DOHH2 (cell line): Measurements from ENCODE around the gene ADM5.
A peak's percentile ranks its signal among the peaks of the same experiment; 100 is the strongest.
"Not testable (repeated sequence)": the region's sequence is repeated elsewhere in the genome, so short reads cannot be mapped to it uniquely, and the experiment has no call there.

Experiments
- H3F3A ChIP-seq: fragments of 200-600 bp; sonication (generic), shearing (Covaris generic); 2 replicates; pipeline ENCODE4 v1.6.0; 2016; ENCODE audit warnings: antibody characterized with exemption, mild to moderate bottlenecking; ENCODE audit not compliant: control insufficient read depth, insufficient read depth
- H3K27ac ChIP-seq: fragments of 200-600 bp; sonication (generic); 2 replicates; pipeline ENCODE4 v1.5.1; 2014; ENCODE audit warnings: low read depth, mild to moderate bottlenecking, low read length, moderate library complexity
- H3K27me3 ChIP-seq: fragments of 200-600 bp; sonication (generic); 2 replicates; pipeline ENCODE4 v1.6.1; 2014; ENCODE audit warnings: mild to moderate bottlenecking, low read length, mixed read lengths; ENCODE audit not compliant: control insufficient read depth
- H3K36me3 ChIP-seq: fragments of 200-600 bp; sonication (generic); 2 replicates; pipeline ENCODE4 v1.6.1; 2014; ENCODE audit warnings: mild to moderate bottlenecking, low read length, moderate library complexity, mixed read lengths; ENCODE audit not compliant: control insufficient read depth
- H3K4me1 ChIP-seq: fragments of 200-600 bp; sonication (generic); 2 replicates; pipeline ENCODE4 v1.6.1; 2014; ENCODE audit warnings: mild to moderate bottlenecking, low read length, mixed read lengths; ENCODE audit not compliant: control insufficient read depth
- H3K4me2 ChIP-seq: fragments of 200-600 bp; sonication (generic); 2 replicates; pipeline ENCODE4 v1.6.0; 2014; ENCODE audit warnings: mild to moderate bottlenecking, low read length, moderate library complexity
- H3K4me3 ChIP-seq: fragments of 200-600 bp; sonication (generic); 2 replicates; pipeline ENCODE4 v1.5.1; 2014; ENCODE audit warnings: mild to moderate bottlenecking, low read length, mixed read lengths
- H3K79me2 ChIP-seq: fragments of 200-600 bp; sonication (generic); 2 replicates; pipeline ENCODE4 v1.6.1; 2014; ENCODE audit warnings: mild to moderate bottlenecking, low read length, mixed read lengths; ENCODE audit not compliant: control insufficient read depth
- H3K9me2 ChIP-seq: fragments of 200-600 bp; sonication (generic); replicated peaks from 2 replicates; pipeline ENCODE4 v1.6.1; 2014; ENCODE audit warnings: mild to moderate bottlenecking, low read length, mixed read lengths; ENCODE audit not compliant: control insufficient read depth
- H3K9me3 ChIP-seq: fragments of 200-600 bp; sonication (generic); 2 replicates; pipeline ENCODE4 v1.6.1; 2014; ENCODE audit warnings: antibody characterized with exemption, low read length, mixed read lengths; ENCODE audit not compliant: control insufficient read depth, insufficient read depth
- H4K20me1 ChIP-seq: fragments of 200-600 bp; sonication (generic); 2 replicates; pipeline ENCODE4 v1.6.0; 2014; ENCODE audit warnings: low read depth, mild to moderate bottlenecking, antibody characterized with exemption, low read length, moderate library complexity; ENCODE audit not compliant: control insufficient read depth, insufficient read depth
- EZH2phosphoT487 ChIP-seq: fragments of 200-600 bp; sonication (generic); IDR thresholded peaks from 2 replicates; pipeline ENCODE4 v1.6.1; 2017; ENCODE audit warnings: borderline replicate concordance, mild to moderate bottlenecking, antibody characterized with exemption, low read length, moderate library complexity, mixed read lengths
- TF ChIP-seq, protein P1 (sequence below): fragments of 200-600 bp; sonication (generic); IDR thresholded peaks from one replicate; pipeline ENCODE4 v1.5.1; 2014; ENCODE audit warnings: antibody characterized with exemption, mild to moderate bottlenecking, low read depth, low read length; ENCODE audit not compliant: poor library complexity, severe bottlenecking

Gene ADM5

DNA sequence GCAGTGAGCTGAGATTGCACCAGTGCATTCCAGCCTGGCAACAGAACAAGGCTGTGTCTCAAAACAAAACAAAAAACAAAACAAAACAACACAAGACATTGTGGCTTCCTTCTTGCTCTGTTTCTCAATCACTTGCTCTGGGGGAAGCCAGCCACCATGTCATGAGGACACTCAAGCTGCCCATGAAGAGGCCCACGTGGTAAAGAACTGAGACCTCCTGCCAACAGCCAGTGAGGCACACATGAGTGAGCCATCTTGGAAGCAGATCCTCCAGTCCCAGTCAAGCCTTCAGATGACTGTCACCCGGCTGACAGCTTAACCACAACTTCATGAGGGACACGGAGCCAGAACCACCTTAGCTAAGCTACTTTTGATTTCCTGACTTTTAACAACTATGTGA lies 26.8 kb downstream of the ADM5 start:
- no peaks in the 10 kb centered on the region for H3K79me2 ChIP-seq
- TF ChIP-seq, protein P1, sequence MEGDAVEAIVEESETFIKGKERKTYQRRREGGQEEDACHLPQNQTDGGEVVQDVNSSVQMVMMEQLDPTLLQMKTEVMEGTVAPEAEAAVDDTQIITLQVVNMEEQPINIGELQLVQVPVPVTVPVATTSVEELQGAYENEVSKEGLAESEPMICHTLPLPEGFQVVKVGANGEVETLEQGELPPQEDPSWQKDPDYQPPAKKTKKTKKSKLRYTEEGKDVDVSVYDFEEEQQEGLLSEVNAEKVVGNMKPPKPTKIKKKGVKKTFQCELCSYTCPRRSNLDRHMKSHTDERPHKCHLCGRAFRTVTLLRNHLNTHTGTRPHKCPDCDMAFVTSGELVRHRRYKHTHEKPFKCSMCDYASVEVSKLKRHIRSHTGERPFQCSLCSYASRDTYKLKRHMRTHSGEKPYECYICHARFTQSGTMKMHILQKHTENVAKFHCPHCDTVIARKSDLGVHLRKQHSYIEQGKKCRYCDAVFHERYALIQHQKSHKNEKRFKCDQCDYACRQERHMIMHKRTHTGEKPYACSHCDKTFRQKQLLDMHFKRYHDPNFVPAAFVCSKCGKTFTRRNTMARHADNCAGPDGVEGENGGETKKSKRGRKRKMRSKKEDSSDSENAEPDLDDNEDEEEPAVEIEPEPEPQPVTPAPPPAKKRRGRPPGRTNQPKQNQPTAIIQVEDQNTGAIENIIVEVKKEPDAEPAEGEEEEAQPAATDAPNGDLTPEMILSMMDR: no peak
- no peak for TF ChIP-seq EZH2phosphoT487
- H3F3A ChIP-seq: no peaks in the 10 kb centered on the region
- peaks cover 11% of the 10 kb centered on the region for H3K4me1 ChIP-seq
- no peaks in the 10 kb centered on the region for H3K9me2 ChIP-seq
- H4K20me1 ChIP-seq: no peaks in the 10 kb centered on the region
- H3K36me3 ChIP-seq: no peaks in the 10 kb centered on the region
- no peak overlapping the region for H3K4me3 ChIP-seq
- H3K4me2 ChIP-seq: no peak overlapping the region
- no peaks in the 10 kb centered on the region for H3K27me3 ChIP-seq
- H3K27ac ChIP-seq: no peak overlapping the region
- no peaks in the 10 kb centered on the region for H3K9me3 ChIP-seq

DNA sequence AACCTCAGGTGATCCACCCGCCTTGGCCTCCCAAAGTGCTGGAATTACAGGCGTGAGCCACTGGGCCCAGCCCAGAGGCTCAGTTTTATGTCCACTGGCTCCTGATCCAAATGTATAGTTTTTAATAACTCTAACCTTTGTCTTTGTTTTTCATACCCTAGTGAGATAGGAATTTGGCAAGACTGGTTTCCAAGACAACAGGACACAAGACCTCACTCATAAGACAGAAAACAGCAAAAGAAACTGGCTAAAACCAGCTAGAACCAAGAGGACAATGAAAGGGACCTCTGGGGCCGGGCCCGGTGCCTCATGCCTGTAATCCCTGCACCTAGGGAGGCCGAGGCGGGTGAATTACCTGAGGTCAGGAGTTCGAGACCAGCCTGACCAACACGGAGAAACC lies 29.1 kb downstream of the ADM5 start:
- Histone ChIP-seq H3K4me1 (peaks cover 11% of the 10 kb centered on the region), H3K4me3 (no peak overlapping the region; the same call in 1 of the 2 replicates), H3K27me3 (no peaks in the 10 kb centered on the region), H3K79me2 (no peaks in the 10 kb centered on the region), H3K36me3 (no peaks in the 10 kb centered on the region), H3F3A (no peaks in the 10 kb centered on the region), H3K9me2 (no peaks in the 10 kb centered on the region), H4K20me1 (no peaks in the 10 kb centered on the region), H3K4me2 (peak overlapping the region; percentile 68), H3K27ac (no peak overlapping the region), H3K9me3 (peaks cover 5% of the 10 kb centered on the region; the same call in 1 of the 2 replicates)
- TF ChIP-seq, protein P1: no peak
- TF ChIP-seq EZH2phosphoT487: no peak

DNA sequence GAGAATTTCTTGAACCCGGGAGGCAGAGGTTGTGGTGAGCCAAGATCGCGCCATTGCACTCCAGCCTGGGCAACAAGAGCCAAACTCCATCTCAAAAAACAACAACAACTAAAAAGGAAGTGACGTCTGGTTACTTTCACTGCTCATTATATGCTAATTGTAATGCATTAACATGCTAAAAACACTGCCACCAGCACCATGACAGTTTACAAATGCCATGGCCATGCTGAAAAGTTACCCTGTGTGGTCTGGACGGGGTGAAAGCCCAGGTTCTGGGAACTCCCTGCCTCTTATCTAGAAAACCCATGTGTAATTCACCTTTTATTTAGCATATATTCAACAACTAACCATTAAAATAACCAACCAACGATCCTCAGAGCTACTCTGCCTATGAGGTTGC lies 29.6 kb downstream of the ADM5 start:
- Histone ChIP-seq H3K4me3 (no peak overlapping the region), H3K27me3 (no peaks in the 10 kb centered on the region), H3K36me3 (no peaks in the 10 kb centered on the region), H3K4me2 (no peak overlapping the region), H3K9me2 (no peaks in the 10 kb centered on the region), H3K4me1 (peaks cover 11% of the 10 kb centered on the region), H3K9me3 (peaks cover 5% of the 10 kb centered on the region; the same call in 1 of the 2 replicates), H4K20me1 (no peaks in the 10 kb centered on the region), H3K79me2 (no peaks in the 10 kb centered on the region), H3F3A (no peaks in the 10 kb centered on the region), H3K27ac (no peak overlapping the region)
- no peak for TF ChIP-seq EZH2phosphoT487
- TF ChIP-seq, protein P1: no peak

DNA sequence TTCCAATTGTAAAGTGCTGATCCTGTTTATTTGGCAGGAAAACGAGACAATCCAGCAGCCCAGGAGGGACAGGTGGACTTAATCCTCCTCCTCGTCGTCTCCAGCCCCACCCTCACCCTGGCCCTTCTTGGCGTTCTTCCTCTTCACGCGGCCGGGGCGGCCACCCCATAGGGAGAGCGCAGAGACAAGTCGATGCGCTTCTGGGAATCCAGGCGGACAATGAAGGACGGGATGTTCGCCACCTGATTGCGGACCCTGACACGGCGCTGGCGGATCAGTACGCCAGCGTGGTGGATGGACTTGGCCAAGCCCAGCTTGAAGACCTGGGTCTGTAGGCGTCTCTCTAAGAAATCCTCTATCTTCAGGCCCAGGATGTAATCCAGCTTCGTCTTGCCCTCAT lies 30.0 kb downstream of the ADM5 start:
- not testable (repeated sequence) for H3K79me2 ChIP-seq, H3K4me3 ChIP-seq, H3K9me3 ChIP-seq, H3K36me3 ChIP-seq, H3F3A ChIP-seq, H3K4me2 ChIP-seq, H3K9me2 ChIP-seq, H3K27me3 ChIP-seq, H4K20me1 ChIP-seq, H3K27ac ChIP-seq
- H3K4me1 ChIP-seq: peaks cover 11% of the 10 kb centered on the region
